Activated CD4-positive, CD25-positive, alpha-beta regulatory T cell treated with anti-CD3 and anti-CD28 coated beads, Interleukin-2, amount 50 U/mL, for 24 hours (primary cell): Measurements from ENCODE around the gene MMP7.

Experiments used
- ATAC-seq, 2 donors: fragments of 150-1000 bp; cut with Tn5 transposase; one replicate each; pipeline ENCODE4 v1.10.0; 2021; ENCODE audit warnings: mild to moderate bottlenecking in 1 of 2, moderate library complexity in 1 of 2

The MMP7 gene, protein sequence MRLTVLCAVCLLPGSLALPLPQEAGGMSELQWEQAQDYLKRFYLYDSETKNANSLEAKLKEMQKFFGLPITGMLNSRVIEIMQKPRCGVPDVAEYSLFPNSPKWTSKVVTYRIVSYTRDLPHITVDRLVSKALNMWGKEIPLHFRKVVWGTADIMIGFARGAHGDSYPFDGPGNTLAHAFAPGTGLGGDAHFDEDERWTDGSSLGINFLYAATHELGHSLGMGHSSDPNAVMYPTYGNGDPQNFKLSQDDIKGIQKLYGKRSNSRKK

DNA sequence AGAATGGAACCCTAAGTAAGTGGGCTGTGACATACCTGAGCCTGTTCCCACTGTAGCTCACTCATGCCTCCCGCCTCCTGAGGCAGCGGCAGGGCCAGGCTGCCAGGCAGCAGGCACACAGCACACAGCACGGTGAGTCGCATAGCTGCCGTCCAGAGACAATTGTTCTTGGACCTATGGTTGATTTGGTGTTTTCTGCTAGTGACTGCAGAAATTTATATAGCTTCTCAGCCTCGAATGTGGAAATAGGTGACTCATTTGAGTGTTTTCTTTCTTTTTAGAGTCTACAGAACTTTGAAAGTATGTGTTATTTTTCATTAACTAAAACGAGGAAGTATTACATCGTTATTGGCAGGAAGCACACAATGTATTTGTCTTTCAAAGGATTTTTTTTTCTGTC, at the start of gene MMP7:
MMP7 (minus strand) TSS at position 190 of the 400 bp plus-strand sequence; CDS start at position 143, 47 bp downstream.
- ATAC-seq = no peak

DNA sequence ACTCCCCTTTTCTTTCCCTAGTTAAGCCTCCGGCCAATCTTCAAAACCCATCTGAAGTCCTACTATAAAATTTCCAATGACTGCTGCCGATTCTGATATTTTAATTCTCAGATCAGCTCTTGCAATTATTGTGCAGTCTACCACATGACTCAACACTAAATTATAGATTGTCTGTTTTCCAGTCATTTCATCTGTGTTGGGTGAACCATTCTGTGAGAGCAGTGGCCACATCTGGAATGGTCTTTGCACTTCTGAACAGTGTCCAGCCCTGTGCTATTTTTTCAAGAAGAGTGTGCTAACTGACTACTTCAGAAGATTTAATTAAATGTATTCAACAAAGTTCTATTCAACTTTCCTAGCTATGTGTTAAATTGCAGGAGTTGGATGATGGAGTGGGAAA, 47.2 kb upstream of the MMP7 start:
- no peak for ATAC-seq

DNA sequence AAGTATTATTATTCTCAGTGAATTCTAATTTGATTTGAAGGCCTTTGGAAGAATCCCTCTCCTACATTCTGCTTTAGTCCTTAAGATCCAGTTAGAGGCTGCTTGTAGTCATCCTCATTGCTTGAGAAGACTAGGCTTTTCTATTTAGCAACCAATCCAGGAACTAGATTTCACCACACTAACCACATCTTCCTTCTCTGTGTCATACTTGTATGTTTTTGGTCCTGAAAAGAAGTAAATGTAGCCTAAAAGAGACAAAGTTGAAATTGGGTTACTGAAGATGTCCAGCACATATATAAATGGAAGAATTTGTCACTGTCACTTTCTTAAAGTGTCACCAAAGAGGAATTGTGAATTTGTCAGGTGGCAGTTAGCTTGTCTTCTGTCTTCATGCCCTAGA, 46.6 kb upstream of the MMP7 start:
- ATAC-seq = no peak

DNA sequence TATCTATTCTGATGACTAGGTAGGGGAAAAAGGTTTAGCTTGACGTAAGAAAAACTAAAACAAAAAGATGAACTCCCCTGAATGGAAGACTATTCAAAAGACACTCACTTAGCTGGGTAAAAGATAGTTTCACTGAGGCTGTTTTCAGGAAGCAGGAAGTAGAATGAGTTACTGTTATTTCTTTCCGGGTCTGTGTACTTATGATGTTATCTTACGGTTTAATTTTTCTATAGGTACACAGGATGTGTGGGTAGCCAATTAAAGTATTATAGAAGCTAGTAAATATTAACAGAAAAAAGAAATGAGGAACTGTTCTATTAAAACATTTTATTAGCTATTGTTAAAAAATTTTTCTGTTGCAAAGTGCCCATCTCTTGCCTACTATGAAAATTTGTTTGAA, 45.8 kb upstream of the MMP7 start:
- ATAC-seq = no peak

GRCh38 chr11:102575012-102575411, 44.5 kb upstream of the MMP7 start:
- ATAC-seq = no peak

DNA sequence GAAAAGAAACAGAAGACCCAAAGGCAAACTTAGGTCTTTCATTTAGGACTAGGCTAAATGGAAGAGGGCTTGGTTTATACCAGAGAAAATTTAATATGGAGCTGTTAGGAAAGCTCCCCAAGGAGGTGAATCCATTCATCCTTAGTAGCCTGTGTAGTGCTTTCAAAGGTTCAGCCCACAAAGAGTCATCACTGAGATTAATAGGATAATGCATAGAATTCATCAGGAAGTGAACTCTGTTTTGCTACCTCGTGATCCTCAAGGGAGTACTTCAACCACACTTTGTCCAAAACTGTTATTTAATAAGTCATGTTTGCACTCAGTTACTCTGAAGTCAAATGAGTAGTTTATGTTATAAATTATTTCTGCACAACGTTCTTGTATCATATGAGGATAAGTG, 43.3 kb upstream of the MMP7 start:
- no peak for ATAC-seq

- ATAC-seq = peak in 1 of 2 donors; percentile 36
Observed at GRCh38 chr11:102572554-102573220, 42.1 kb upstream of the MMP7 start.

GRCh38 chr11:102568851-102569250, 38.3 kb upstream of the MMP7 start:
- ATAC-seq = no peak

DNA sequence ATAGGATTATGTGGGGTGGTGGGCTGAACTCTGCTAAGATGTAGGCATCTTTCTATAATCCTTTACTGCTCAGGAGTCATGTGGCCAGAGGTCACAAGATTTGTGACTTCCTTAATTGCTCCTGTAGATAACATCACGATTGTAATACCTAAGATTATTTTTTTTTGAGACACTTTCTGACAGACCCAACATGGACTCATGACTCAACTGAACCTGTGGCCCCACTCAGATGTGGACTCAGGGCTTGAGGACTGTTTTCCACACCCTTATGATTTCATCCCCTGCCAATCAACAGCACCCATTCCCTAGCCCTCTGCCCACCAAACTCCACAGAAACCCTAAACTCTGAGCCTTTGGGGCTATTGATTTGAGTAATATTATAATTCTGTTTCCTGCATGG, 35.6 kb upstream of the MMP7 start:
- ATAC-seq = no peak

DNA sequence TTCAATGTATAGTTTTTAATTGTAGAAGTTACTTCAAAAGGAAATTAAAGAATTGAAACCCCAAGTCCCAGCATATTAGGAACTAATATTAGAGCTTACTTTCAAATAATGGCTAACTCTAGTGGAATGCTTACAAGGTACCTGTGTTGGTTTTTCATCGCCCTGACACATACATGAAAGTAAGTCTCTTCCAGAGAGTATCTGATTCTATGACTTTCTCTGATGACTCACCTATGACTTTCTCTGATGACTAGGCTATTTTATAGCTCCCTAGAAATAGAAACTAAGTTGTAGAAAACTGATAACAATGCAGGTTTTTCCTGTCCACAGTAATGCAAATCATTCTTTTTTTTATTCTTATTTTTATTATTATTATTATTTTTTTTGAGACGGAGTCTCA, 33.6 kb upstream of the MMP7 start:
- ATAC-seq = peak; percentile 95 to 96

- ATAC-seq = no peak
Observed at GRCh38 chr11:102561636-102562035, 31.1 kb upstream of the MMP7 start.

DNA sequence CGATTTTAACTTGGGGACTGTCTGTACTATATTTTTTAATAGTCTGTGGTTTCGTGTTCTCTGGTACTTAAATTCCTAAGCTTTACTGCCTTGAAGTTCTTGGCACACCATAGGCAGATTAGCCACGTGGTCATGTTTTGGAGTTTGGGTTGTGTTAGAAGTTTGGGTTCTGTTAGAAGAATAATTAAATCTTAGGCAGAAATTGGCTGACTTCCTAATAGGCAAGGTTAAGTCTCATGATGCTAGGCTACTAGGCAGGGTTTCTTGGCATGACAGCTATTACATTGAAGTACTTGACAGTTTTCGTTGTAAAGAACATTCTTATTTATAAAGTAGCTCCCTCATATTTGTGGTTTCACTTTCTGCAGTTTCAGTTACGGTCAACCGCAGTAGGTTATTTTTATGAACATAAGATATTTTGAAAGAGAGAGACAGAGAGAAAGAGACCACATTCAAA, 30.0 kb upstream of the MMP7 start:
- ATAC-seq = peak; percentile 27 to 50

GRCh38 chr11:102559839-102560238, 29.3 kb upstream of the MMP7 start:
- ATAC-seq = no peak

GRCh38 chr11:102555091-102555490, 24.5 kb upstream of the MMP7 start:
- no peak for ATAC-seq

- ATAC-seq = no peak
Observed at GRCh38 chr11:102553835-102554282, 23.3 kb upstream of the MMP7 start.

DNA sequence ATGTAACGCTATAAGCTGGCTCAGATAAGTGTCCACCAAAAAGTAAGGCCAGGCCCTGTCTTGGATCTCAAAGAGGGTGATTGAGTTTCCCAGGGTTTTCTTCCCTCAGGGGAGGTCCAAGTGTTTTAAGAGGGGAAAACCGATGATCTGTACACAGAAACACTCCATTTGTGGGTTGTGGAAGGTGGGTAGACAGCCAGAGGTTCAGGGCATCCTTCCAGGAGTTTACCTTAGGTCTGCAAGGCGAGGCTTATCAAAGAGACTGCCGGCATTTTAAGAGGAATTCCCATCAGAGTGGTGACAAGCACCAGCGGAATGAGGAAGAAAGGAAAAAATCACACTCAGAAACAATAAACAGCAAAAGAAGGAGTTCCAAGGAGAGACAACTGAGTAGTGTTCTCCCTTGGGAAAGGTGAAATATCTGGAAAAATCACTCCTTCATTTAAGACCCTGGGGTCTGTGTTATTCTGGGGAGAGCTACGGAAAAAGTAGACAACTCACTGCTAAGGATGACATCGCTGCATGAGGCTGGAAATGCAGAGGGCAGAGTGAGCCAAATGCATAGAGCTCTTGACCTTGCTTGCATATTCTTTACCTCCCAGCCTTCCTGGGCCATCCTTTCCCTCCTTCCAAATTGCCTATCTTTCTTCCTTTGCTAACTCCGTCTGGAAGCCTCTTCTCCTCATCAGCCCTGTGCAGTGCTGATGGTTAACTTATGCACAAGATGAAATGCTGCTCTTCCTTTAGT, 22.1 kb upstream of the MMP7 start:
- ATAC-seq = no peak

GRCh38 chr11:102552020-102552419, 21.5 kb upstream of the MMP7 start:
- ATAC-seq = no peak

DNA sequence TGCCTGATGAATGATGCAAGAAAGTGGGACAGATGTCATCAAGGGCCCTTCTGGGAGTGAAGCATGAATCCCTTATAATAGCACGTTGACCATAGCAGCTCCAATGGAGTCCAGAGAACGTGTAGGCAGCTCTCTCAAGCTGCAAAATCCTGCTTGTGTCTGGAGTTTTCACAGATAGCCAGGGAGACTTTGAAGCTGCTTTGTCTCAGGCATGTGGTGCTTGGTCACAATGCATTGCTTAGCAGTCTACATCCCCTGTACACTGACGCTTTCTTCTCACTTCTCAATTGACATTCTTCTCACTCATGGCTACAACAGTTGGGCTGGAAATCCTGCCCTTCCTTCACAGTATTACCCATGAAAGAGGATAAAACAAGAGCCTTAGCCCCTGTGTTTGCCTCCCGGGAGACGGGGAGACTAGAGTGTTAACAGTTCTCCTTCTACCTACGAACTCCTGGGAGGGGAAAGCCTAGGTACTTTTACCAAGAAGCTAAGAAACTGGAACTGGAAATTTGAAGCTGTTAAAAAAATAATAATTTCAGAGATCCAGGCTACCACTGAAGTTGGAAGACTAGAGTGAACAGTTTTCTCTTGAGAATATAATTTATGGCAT, 20.7 kb upstream of the MMP7 start:
- ATAC-seq = no peak

DNA sequence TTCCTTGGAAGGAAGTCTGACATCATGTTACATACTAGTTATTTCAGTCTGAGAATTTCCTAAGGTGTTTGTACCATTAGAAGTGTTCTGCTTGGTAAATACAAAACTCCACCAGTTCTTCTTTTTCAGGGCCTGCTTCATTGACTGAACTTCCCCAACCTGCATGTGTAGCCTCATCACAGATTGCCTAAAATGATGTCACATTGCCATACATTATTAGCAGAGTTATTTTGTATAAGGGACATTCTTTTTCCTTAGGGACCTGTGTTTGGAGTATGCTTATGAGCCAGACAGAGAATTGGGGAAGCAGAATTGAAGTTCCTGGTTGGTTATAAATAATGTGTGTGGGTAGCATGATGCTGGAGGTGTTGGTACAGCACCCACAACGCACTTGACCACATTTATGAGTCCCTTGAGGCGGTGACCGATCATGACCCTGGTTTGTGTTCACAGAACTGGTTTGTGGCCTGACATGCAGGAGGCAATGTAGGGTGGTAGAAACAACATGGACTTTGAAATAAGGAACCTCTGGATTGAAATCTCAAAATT, 16.4 kb upstream of the MMP7 start:
- ATAC-seq = peak; percentile 55 to 57

DNA sequence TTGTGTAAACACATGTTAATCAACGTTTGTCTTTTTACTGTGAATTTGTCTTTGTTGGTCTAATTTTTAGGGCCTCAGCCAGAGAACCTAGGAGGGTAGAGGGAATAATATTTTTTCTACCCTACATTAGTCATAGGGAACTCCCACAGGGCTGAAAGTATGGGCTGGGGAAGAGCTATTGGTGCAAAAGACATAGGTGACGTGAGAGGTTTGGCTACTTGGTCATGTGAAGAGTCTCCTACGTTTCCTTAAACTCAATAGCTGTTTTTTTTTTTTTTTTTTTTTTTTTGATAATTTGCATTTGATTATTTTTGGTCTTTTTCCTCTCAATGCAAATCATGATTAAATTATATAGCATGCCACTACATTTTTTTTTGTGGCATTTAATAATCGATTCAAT, 15.9 kb upstream of the MMP7 start:
- ATAC-seq = peak; percentile 33 to 34

DNA sequence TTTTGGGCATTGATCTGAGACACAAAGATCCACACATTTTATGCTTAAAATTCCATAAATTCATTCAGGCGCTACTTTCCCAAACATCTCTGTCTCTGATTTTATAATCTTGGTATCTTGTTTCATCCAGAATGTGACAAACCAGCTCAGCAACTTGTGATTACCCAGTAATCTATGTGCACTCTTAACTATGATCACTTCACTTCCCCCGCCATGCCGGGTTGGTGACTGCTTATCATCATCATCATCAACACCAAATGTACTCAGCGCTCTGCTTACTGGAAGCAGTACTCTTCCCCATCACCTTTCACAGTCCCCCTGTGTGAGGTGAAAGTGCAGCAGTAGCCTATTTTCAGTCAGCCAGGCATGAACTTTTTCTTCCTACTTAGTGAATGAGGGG, 15.2 kb upstream of the MMP7 start:
- no peak for ATAC-seq

- ATAC-seq = no peak
Observed at GRCh38 chr11:102544594-102544993, 14.0 kb upstream of the MMP7 start.

- no peak for ATAC-seq
Observed at GRCh38 chr11:102539567-102539966, 9.0 kb upstream of the MMP7 start.
